ENCODE measurements around the gene LRPAP1.

GRCh38 chr4:3531318-3531878 lies 824 bp downstream of the LRPAP1 start:
- TF ChIP-seq CTCF (IDR thresholded peaks at IDR 0.05) (no peak), POLR2A (IDR thresholded peaks at IDR 0.05) (no peak)
